GM12878 (cell line): ENCODE data around the gene ADGRD2. TPM values are rescaled to one million over a fixed set of nuclear protein-coding genes. Genes with fewer than 3 reads are reported as not detected.

Experiments
- ATAC-seq: fragments of 200-7000 bp; cut with Tn5 transposase; 3 replicates; pipeline ENCODE4 v1.9.1; 2020; ENCODE audit warnings: mild to moderate bottlenecking, moderate library complexity
- BruUV-seq: library from RNA; stranded (reverse); fragments of 400-500 nt; replicated peaks from 2 replicates; lab custom pipeline; 2021; lab: Mats Ljungman, UMichigan
- CTCF ChIA-PET: fragments of 300-600 bp; sonication (Branson Sonifier 250); formaldehyde crosslinking; extraction: SDS; loops from one replicate; lab custom pipeline; 2021; ENCODE audit warnings: inconsistent platforms; lab: Yijun Ruan, JAX
- POLR2A ChIA-PET: fragments of 350-600 bp; formaldehyde crosslinking; extraction: SDS; loops from one replicate; lab custom pipeline; 2021; ENCODE audit warnings: inconsistent platforms; lab: Charles Lee
- RAD21 ChIA-PET: fragments of 300-600 bp; sonication (Branson Sonifier 250); formaldehyde crosslinking; loops from one replicate; lab custom pipeline; 2023; ENCODE audit warnings: antibody characterized with exemption; ENCODE audit not compliant: unreplicated experiment; lab: Charles Lee
- SMC1A ChIA-PET: fragments of 300-600 bp; sonication (Branson Sonifier 250); formaldehyde crosslinking; loops from one replicate; lab custom pipeline; 2023; ENCODE audit not compliant: unreplicated experiment, uncharacterized antibody; lab: Charles Lee
- DNase-seq: peaks from one replicate; pipeline ENCODE4 v3.0.0-alpha.2; 2011; ENCODE audit warnings: low read depth, low spot score
- FAIRE-seq: peaks from 3 replicates; lab custom pipeline; 2011; peaks lifted over from hg19 to GRCh38; lab: Jason Lieb, UNC
- H2AFZ ChIP-seq: 2 replicates; pipeline ENCODE4 v1.6.0; 2011; ENCODE audit warnings: low read depth, low read length, control low read depth; ENCODE audit not compliant: control insufficient read depth
- H3K27ac ChIP-seq: 2 replicates; pipeline ENCODE4 v1.5.1; 2011; ENCODE audit warnings: control low read depth; ENCODE audit not compliant: control insufficient read depth, insufficient read depth
- H3K27me3 ChIP-seq, 2 experiments: replicated peaks in 1 of 2; 2 replicates each; pipeline versions ENCODE4 v1.6.0 to v1.6.1; 2011; ENCODE audit warnings: low read length in 1 of 2; ENCODE audit not compliant: control insufficient read depth in 2 of 2, insufficient read depth in 2 of 2
- H3K36me3 ChIP-seq, 2 experiments: 2 replicates each; pipeline ENCODE4 v1.5.1; 2011; ENCODE audit warnings: low read length in 1 of 2; ENCODE audit not compliant: control insufficient read depth in 2 of 2, insufficient read depth in 2 of 2
- H3K4me1 ChIP-seq: 2 replicates; pipeline ENCODE4 v1.6.1; 2011; ENCODE audit warnings: mild to moderate bottlenecking, low read length, moderate library complexity, mixed read lengths; ENCODE audit not compliant: control insufficient read depth, insufficient read depth
- H3K4me2 ChIP-seq: 2 replicates; pipeline ENCODE4 v1.6.0; 2011; ENCODE audit warnings: control low read depth; ENCODE audit not compliant: control insufficient read depth, insufficient read depth
- H3K4me3 ChIP-seq: fragments of 200-600 bp; sonication (generic); 2 replicates; pipeline ENCODE4 v1.5.1; 2016
- H3K79me2 ChIP-seq: 2 replicates; pipeline ENCODE4 v1.6.0; 2011; ENCODE audit warnings: low read length; ENCODE audit not compliant: control insufficient read depth, insufficient read depth
- H3K9ac ChIP-seq: 2 replicates; pipeline ENCODE4 v1.8.0; 2011; ENCODE audit warnings: low read length, control low read depth, mixed read lengths; ENCODE audit not compliant: control insufficient read depth, insufficient read depth
- H3K9me3 ChIP-seq: replicated peaks from 3 replicates; pipeline ENCODE4 v1.5.1; 2011; ENCODE audit warnings: mild to moderate bottlenecking, low read length; ENCODE audit not compliant: control insufficient read depth, insufficient read depth
- H4K20me1 ChIP-seq: 2 replicates; pipeline ENCODE4 v1.6.0; 2011; ENCODE audit not compliant: control insufficient read depth, insufficient read depth
- CEBPB ChIP-seq, 2 experiments: fragments of 150-350 bp in 1 of 2; IDR thresholded peaks; 2 replicates each; pipeline ENCODE4 v1.6.1; 2012 to 2014; ENCODE audit warnings: low read depth in 2 of 2, low read length in 2 of 2, borderline replicate concordance in 1 of 2, inconsistent platforms in 1 of 2
- GABPA ChIP-seq: IDR thresholded peaks from 2 replicates; pipeline ENCODE4 v1.6.1; 2014; ENCODE audit warnings: antibody characterized with exemption, low read depth, mild to moderate bottlenecking, inconsistent platforms
- MTA2 ChIP-seq: fragments of 450-650 bp; IDR thresholded peaks from 2 replicates; pipeline ENCODE4 v1.6.1; 2016; ENCODE audit warnings: low read depth, mild to moderate bottlenecking, moderate library complexity
- MTA3 ChIP-seq: IDR thresholded peaks from 2 replicates; pipeline ENCODE4 v1.6.1; 2012; ENCODE audit warnings: low read length, inconsistent platforms, borderline replicate concordance
- MXI1 ChIP-seq: fragments of 150-350 bp; IDR thresholded peaks from 2 replicates; pipeline ENCODE4 v1.6.1; 2011; ENCODE audit warnings: low read depth, mild to moderate bottlenecking, inconsistent platforms, low read length, improper control_type of control experiment
- NFXL1 ChIP-seq: fragments of 450-650 bp; IDR thresholded peaks from 2 replicates; pipeline ENCODE4 v1.6.1; 2017; ENCODE audit warnings: antibody characterized with exemption, mild to moderate bottlenecking, borderline replicate concordance
- RB1 ChIP-seq: fragments of 450-650 bp; formaldehyde crosslinking; IDR thresholded peaks from 2 replicates; pipeline ENCODE4 v1.6.1; 2017; ENCODE audit warnings: mild to moderate bottlenecking, borderline replicate concordance
- SUPT20H ChIP-seq: IDR thresholded peaks from 2 replicates; pipeline ENCODE4 v1.6.1; 2011; ENCODE audit warnings: low read depth, mild to moderate bottlenecking, low read length, moderate library complexity, borderline replicate concordance; ENCODE audit not compliant: control insufficient read depth
- ZSCAN29 ChIP-seq: fragments of 450-650 bp; IDR thresholded peaks from 2 replicates; pipeline ENCODE4 v1.6.1; 2017; ENCODE audit warnings: mild to moderate bottlenecking, moderate library complexity
- WGBS: methylation state at CpG from one replicate; pipeline ENCODE4 v1.1.6; 2016; ENCODE audit warnings: low lambda C conversion rate; ENCODE audit not compliant: insufficient replicate concordance, insufficient coverage; ENCODE audit errors: missing lambda C conversion rate; 5-methylcytosine and 5-hydroxymethylcytosine counted together
- in situ Hi-C: fragments of 300-500 bp; cut with MboI; formaldehyde crosslinking; loops from 9 replicates; pipeline ENCODE4 v1.14.3; 2018; ENCODE audit warnings: mixed read lengths
- intact Hi-C: fragments of 100-400 bp; cut with micrococcal nuclease; formaldehyde crosslinking; loops from one replicate; pipeline ENCODE4 v1.14.2; 2022; ENCODE audit not compliant: unreplicated experiment
- polyA plus RNA-seq, 11 experiments: library from polyadenylated mRNA; depleted of rRNA in 4 of 11; unstranded in 6 of 11; stranded (reverse) in 5 of 11; fragments of >200 nt; fragmentation: Nextera tagmentation in 4 of 11; fragmentation: Illumina TruSeq in 1 of 11; extraction: Ambion mirVana in 4 of 11; extraction: Trizol in 1 of 11; gene quantifications; 1 replicate in 1 of 11; 2 replicates in 10 of 11; pipeline versions ENCODE4 v1.2.1 to v1.2.3, GENCODE V29; 2011 to 2016; ENCODE audit warnings: inconsistent platforms in 2 of 11, missing spikeins in 2 of 11, low read depth in 1 of 11
- total RNA-seq, 4 experiments: library from RNA; depleted of rRNA in 3 of 4; stranded (reverse); fragments of >200 nt in 3 of 4; fragmentation: Illumina TruSeq in 1 of 4; extraction: Trizol in 1 of 4; gene quantifications; 2 replicates each; pipeline versions ENCODE4 v1.2.1 to v1.2.3, GENCODE V29; 2013 to 2021
- TF ChIP-seq, protein P1 (sequence below): IDR thresholded peaks from 2 replicates; pipeline ENCODE4 v1.6.1; 2012; ENCODE audit warnings: low read depth, low read length, improper control_type of control experiment

Gene ADGRD2
- total and polyA plus RNA-seq, 10 of the 15 experiments (the other 5 are each of a cell fraction or from before 2014, with no cell fraction given) = not detected

DNA sequence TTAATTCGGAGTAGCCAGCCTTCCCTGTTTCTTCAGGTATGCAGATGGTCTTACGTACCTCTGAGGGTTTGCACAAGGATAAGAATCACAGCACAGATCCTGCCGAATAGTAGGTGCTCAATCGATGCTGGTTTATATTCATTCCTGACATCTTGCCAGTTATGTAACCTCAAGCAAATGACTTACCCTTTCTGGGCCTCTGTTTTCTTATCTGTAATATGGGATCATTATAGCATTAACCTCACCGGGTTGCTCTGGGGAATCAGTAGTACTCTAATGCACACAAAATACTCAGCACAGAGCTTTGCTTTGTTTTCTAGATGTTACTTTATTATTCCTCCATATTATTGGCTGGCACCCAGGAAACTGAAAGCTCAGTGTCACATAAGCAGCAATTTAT is 64.6 kb downstream of the ADGRD2 start:
- H3K4me2 ChIP-seq = no peak overlapping the region
- WGBS = 92% methylated on average over 5 of the region's 5 CpGs
- no TSS peak for BruUV-seq
- H3K4me1 ChIP-seq = no peaks in the 10 kb centered on the region
- no peak for FAIRE-seq
- ChIA-PET SMC1A (no interaction called here), RAD21 (no interaction called here), CTCF (interaction anchor here (1.5 kb wide), 1 partner anchor 22 kb away, joined by 3 read pairs; no protein-coding TSS in a partner anchor), POLR2A (no interaction called here)
- no peak overlapping the region for H3K9ac ChIP-seq
- ATAC-seq = no peak
- intact Hi-C loops (no loop called here), in situ Hi-C loops (no loop called here)
- no peak overlapping the region for H2AFZ ChIP-seq
- no peaks in the 10 kb centered on the region for H4K20me1 ChIP-seq
- no peaks in the 10 kb centered on the region for H3K9me3 ChIP-seq
- H3K4me3 ChIP-seq = no peak overlapping the region
- H3K27ac ChIP-seq = no peak overlapping the region
- no peak for DNase-seq
- no peaks in the 10 kb centered on the region for H3K36me3 ChIP-seq
- TF ChIP-seq CEBPB (IDR thresholded peaks at IDR 0.05; ENCODE audit: borderline replicate concordance in 1 of 2, low read depth in 2 of 2, low read length in 2 of 2) (no peak), MTA3 (no peak), SUPT20H (no peak), MTA2 (no peak), RB1 (no peak), NFXL1 (no peak), MXI1 (no peak), GABPA (no peak), ZSCAN29 (no peak)
- TF ChIP-seq, protein P1, sequence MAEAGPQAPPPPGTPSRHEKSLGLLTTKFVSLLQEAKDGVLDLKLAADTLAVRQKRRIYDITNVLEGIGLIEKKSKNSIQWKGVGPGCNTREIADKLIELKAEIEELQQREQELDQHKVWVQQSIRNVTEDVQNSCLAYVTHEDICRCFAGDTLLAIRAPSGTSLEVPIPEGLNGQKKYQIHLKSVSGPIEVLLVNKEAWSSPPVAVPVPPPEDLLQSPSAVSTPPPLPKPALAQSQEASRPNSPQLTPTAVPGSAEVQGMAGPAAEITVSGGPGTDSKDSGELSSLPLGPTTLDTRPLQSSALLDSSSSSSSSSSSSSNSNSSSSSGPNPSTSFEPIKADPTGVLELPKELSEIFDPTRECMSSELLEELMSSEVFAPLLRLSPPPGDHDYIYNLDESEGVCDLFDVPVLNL = no peak
- H3K27me3 ChIP-seq = no peaks in the 10 kb centered on the region
- no peaks in the 10 kb centered on the region for H3K79me2 ChIP-seq
